GM12874 (cell line): ENCODE measurements around the gene ZNF628.

ENCODE experiments used
- TF ChIP-seq, protein P1 (sequence below): IDR thresholded peaks from 2 replicates; pipeline ENCODE4 v1.5.1; 2011; ENCODE audit warnings: low read depth, mild to moderate bottlenecking, control low read depth, low read length, moderate library complexity; ENCODE audit not compliant: insufficient read depth

The ZNF628 gene

DNA sequence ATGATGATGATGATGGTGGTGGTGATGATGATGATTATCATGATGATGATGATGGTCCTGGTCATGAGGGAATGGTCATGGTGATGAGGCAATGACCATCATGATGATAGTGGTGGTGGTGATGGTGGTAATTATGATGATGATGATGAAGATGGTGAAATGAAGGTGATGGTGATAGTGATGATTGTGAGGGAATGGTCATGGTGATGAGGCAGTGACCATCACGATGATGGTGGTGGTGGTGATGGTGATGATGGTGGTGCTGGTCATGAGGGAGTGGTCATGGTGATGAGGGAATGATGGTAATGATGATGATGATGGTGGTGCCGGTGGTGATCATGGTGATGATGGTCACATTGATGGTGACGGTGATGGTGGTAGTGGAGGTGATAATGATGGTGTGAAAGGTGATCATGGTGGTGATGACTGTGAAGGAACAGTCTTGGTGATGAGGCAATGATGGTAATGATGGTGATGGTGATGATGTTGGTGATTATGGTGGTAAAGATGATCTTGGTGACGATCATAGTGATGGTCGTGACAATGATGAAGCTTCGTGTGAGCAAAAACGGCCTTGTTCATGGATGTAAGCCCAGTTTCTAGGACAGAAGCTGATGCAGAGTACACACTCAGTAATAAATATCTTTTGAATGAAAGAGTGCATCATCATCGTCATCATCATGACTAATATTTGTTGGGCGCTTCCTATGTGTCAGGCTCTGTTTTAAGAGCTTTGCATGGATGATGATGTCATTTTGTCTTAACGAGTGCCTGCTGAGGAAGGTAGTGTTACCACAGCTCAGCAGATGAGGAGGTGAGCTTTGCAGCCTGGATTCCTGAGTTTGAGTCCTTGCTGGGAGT, 43.3 kb downstream of the ZNF628 start:
- TF ChIP-seq, protein P1, sequence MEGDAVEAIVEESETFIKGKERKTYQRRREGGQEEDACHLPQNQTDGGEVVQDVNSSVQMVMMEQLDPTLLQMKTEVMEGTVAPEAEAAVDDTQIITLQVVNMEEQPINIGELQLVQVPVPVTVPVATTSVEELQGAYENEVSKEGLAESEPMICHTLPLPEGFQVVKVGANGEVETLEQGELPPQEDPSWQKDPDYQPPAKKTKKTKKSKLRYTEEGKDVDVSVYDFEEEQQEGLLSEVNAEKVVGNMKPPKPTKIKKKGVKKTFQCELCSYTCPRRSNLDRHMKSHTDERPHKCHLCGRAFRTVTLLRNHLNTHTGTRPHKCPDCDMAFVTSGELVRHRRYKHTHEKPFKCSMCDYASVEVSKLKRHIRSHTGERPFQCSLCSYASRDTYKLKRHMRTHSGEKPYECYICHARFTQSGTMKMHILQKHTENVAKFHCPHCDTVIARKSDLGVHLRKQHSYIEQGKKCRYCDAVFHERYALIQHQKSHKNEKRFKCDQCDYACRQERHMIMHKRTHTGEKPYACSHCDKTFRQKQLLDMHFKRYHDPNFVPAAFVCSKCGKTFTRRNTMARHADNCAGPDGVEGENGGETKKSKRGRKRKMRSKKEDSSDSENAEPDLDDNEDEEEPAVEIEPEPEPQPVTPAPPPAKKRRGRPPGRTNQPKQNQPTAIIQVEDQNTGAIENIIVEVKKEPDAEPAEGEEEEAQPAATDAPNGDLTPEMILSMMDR = no peak

DNA sequence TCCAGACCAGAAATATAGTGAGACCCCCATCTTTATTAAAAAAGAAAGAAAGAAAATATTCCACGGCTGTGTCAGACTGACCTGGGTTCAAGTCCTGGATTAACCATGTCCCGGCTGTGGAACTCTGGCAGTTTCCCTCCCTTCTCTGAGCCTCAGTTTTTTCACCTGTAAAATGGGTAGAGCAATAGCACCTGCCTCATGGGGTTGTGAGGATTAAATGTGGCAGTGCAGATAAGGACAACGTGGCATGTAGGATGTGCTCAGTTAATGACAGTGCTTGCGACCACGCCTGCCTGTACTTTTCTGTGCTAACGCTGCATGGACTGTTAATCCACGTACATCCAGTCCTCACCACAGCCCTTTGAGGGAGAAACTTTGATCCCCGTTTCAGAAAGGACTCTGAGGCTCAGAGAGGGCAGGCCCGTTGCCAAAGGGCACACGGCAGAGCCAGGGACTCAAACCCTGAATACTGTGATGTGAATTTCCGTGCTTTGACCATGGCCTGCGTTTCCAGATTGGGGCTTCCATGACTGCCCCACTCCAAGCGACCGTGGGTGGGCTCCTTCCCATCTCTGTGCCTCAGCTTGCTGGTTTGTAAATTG, 44.4 kb downstream of the ZNF628 start:
- TF ChIP-seq, protein P1 = no peak

DNA sequence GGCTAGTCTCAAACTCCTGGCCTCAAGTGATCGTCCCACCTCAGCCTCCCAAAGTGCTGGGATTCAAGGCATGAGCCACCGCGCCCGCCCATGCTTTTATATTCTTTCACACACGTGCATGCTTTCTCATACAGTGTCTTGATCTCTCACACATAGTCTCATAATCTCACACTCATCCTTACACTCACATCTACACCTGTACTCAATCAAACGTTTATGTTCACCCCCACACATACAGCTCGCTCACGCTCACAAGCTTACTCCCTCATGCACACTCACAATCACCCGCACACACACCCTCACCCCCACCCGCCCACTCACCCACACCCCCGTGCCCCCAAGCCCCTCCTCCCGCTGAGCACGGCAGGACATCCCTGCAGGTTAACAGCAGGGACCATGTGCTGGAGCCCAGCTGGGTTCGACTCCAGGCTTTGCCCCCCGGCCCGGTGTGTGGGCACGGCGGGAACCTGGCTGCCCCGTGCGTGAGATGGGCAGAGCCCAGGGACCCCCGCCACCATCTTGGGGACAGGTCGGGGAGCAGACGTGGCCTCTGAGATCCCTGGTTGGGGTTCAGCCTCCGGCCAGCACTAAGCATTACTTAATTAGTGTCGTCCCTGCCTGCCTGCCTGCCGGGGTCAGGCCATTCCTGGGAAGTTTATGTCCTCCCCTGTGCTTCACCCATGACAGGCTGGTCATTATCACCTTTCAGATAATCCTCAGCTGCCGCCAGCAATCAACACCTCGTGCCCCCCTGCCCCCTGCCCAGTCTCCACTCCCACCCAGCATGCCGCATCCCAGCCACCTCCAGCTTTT, 49.1 kb downstream of the ZNF628 start:
- TF ChIP-seq, protein P1 = no peak

DNA sequence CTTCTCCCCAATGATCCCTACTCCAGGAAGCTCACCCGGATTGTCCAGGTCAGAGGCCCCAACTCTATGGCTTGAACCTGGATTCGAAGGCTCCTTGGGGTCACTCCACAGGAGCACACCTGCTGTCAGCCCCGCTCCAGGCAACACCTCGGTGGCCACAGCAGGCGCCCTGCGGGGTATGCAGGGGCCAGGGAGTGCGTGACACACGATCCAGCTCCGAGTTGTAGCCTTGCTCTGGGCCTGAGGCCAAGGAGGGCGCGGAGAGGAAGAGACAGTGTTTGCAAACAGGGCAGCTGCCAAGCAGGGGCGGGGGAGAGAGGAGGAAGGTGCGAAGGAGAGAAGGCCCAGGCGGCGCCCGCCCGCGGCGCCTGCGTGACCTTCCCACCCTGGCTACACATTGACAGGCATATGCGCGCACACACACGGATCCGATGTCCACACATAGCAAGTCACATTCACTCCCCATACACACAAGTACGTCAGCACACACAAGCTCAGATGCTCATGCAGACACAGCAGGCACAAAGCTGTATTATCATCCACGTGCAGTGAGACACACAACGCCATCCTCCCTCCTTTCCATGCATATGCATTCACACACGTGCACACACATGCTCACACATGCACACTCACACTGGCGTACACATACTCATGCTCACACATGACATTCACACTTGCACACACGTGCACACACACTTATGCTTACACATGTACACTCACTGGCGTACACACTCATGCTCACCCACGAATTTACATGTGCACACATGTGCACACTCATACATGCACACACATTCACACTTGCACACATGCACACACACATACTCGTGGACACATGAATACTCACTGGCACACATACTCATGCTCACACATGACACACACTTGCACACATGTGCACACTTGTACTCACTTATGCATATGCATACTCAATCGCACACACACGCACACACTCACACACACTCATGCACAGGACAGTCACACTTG, 50.1 kb downstream of the ZNF628 start:
- TF ChIP-seq, protein P1 = no peak

DNA sequence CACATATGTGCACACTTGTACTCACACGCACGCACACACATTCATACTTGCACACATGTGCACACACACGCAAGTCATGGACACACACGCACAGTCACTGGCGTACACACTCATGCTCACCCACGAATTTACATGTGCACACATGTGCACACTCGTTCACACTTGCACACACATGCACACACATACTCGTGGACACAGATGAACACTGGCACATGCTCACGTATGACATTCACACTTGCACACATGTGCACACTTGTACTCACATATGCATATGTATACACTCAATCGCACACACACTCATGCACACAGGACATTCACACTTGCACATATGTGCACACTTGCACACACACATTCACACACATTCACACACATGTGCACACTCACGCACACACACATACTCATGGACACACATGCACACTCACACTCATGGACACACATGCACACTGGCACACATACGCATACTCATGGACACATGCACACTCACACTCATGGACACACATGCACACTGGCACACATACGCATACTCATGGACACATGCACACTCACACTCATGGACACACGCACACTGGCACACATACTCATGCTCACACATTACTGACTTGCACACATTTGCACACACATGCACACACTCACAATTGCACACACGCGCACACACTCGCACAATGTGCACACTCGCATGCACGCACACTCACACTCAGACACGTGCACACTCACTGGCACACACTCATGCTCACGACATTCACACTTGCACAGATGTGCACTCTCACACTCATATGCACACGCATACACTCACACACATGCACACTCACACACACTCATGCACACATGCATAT, 51.0 kb downstream of the ZNF628 start:
- TF ChIP-seq, protein P1 = no peak

DNA sequence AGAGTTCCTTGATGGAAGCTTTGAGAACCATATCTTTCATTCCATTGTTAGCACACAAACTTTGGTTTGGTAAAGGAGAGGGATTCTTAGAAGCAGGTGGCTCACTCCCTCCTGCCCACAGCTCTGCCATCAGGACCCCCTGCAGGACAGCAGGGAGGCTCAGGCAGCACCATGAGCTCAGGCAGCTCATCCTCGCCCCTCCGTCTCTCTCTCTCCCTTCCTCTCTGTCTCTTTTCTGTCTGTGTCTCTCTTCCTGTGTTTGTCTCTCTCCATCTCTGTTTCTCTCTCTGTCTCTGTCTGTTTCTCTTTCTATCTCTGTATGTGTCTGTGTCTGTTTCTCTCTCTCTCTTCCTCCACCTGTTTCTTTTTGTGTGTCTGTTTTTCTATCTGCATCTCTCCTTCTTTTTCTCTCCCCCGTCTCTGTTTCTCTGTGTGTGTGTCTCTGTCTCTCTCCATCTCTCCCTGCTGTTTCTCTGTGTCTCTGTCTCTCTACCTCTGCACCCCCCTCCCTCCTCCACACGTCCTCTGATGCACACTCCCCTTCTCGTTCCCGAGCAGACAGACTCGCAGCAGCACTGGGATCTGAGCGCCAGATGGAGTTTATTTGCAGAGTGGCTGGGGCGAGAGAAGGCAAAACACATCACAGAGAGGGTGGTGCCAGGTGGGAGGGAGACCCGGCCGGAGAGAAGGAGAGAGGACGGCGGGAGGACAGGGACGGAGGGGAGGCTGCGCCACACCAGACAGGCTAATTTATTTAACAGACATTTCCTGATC, 51.8 kb downstream of the ZNF628 start:
- TF ChIP-seq, protein P1 = no peak
